Loucy (cell line): ENCODE results near the gene GPC5.
"Not testable (repeated sequence)": the region's sequence is repeated elsewhere in the genome, so short reads cannot be mapped to it uniquely, and the experiment has no call there.

ENCODE experiments used
- H2AFZ ChIP-seq: fragments of 200-600 bp; sonication (generic); 2 replicates; pipeline ENCODE4 v1.6.0; 2016; ENCODE audit warnings: antibody characterized with exemption, mild to moderate bottlenecking, low read length, moderate library complexity
- H3F3A ChIP-seq: fragments of 200-600 bp; 2 replicates; pipeline ENCODE4 v1.6.0; 2016; ENCODE audit warnings: antibody characterized with exemption, low read depth, mild to moderate bottlenecking
- H3K27me3 ChIP-seq: fragments of 200-600 bp; sonication (generic); 2 replicates; pipeline ENCODE4 v1.6.1; 2014; ENCODE audit warnings: low read length, mild to moderate bottlenecking; ENCODE audit not compliant: insufficient read depth, poor library complexity, severe bottlenecking
- H3K36me3 ChIP-seq: fragments of 200-600 bp; sonication (generic); 2 replicates; pipeline ENCODE4 v1.6.1; 2016; ENCODE audit warnings: low read length; ENCODE audit not compliant: insufficient read depth
- H3K4me1 ChIP-seq: fragments of 200-600 bp; sonication (generic); 2 replicates; pipeline ENCODE4 v1.5.1; 2014; ENCODE audit warnings: low read length, mild to moderate bottlenecking; ENCODE audit not compliant: insufficient read depth, poor library complexity, severe bottlenecking
- H3K4me2 ChIP-seq: fragments of 200-600 bp; sonication (generic); 2 replicates; pipeline ENCODE4 v1.6.0; 2014; ENCODE audit warnings: antibody characterized with exemption, low read length, low read depth, mild to moderate bottlenecking; ENCODE audit not compliant: poor library complexity, severe bottlenecking
- H3K4me3 ChIP-seq: fragments of 200-600 bp; sonication (generic); 2 replicates; pipeline ENCODE4 v1.5.1; 2014; ENCODE audit warnings: low read length, mild to moderate bottlenecking, mixed read lengths; ENCODE audit not compliant: poor library complexity, severe bottlenecking
- H3K79me2 ChIP-seq: fragments of 200-600 bp; sonication (generic); 2 replicates; pipeline ENCODE4 v1.6.1; 2014; ENCODE audit warnings: low read length; ENCODE audit not compliant: insufficient read depth
- H3K9ac ChIP-seq: fragments of 200-600 bp; sonication (generic); 2 replicates; pipeline ENCODE4 v1.6.0; 2014; ENCODE audit warnings: mild to moderate bottlenecking, low read depth, low read length, moderate library complexity; ENCODE audit not compliant: poor library complexity, severe bottlenecking
- H3K9me2 ChIP-seq: fragments of 200-600 bp; sonication (generic); replicated peaks from 2 replicates; pipeline ENCODE4 v1.6.1; 2016; ENCODE audit warnings: low read depth, low read length, mixed read lengths
- H3K9me3 ChIP-seq: fragments of 200-600 bp; sonication (generic); 2 replicates; pipeline ENCODE4 v1.6.1; 2014; ENCODE audit warnings: mild to moderate bottlenecking, antibody characterized with exemption, low read length, low read depth; ENCODE audit not compliant: insufficient read depth
- H4K20me1 ChIP-seq: fragments of 200-600 bp; sonication (generic); 2 replicates; pipeline ENCODE4 v1.6.0; 2014; ENCODE audit warnings: antibody characterized with exemption, low read length, mild to moderate bottlenecking; ENCODE audit not compliant: insufficient read depth, poor library complexity, severe bottlenecking
- CTCF ChIP-seq: fragments of 200-600 bp; sonication (generic); conservative IDR thresholded peaks from 2 replicates; pipeline ENCODE4 v1.5.1; 2014; ENCODE audit warnings: mild to moderate bottlenecking, antibody characterized with exemption, low read length
- EZH2phosphoT487 ChIP-seq: fragments of 200-600 bp; IDR thresholded peaks from 2 replicates; pipeline ENCODE4 v1.6.1; 2018; ENCODE audit warnings: antibody characterized with exemption, mild to moderate bottlenecking, moderate library complexity, borderline replicate concordance

GPC5 gene

GRCh38 chr13:91894316-91894715, 495.9 kb downstream of the GPC5 start:
- no peaks in the 10 kb centered on the region for H3K9me3 ChIP-seq
- H3K9me2 ChIP-seq = no peaks in the 10 kb centered on the region
- no peaks in the 10 kb centered on the region for H3K79me2 ChIP-seq
- no peak overlapping the region for H3K4me3 ChIP-seq
- H3F3A ChIP-seq = no peaks in the 10 kb centered on the region
- H2AFZ ChIP-seq = no peak overlapping the region
- H3K9ac ChIP-seq = no peak overlapping the region
- no peaks in the 10 kb centered on the region for H3K27me3 ChIP-seq
- H3K4me2 ChIP-seq = no peak overlapping the region
- H3K4me1 ChIP-seq = no peaks in the 10 kb centered on the region
- no peaks in the 10 kb centered on the region for H3K36me3 ChIP-seq
- no peak for TF ChIP-seq CTCF
- no peak for TF ChIP-seq EZH2phosphoT487
- H4K20me1 ChIP-seq = no peaks in the 10 kb centered on the region

- Histone ChIP-seq H3K9ac (no peak overlapping the region), H3K9me3 (no peaks in the 10 kb centered on the region), H3F3A (no peaks in the 10 kb centered on the region), H4K20me1 (no peaks in the 10 kb centered on the region), H3K4me2 (no peak overlapping the region), H3K36me3 (no peaks in the 10 kb centered on the region), H3K4me1 (no peaks in the 10 kb centered on the region), H2AFZ (no peak overlapping the region), H3K79me2 (no peaks in the 10 kb centered on the region), H3K9me2 (no peaks in the 10 kb centered on the region), H3K4me3 (no peak overlapping the region), H3K27me3 (no peaks in the 10 kb centered on the region)
- no peak for TF ChIP-seq EZH2phosphoT487
- no peak for TF ChIP-seq CTCF
Measured at GRCh38 chr13:91896547-91896946, 498.1 kb downstream of the GPC5 start.

GRCh38 chr13:91898986-91899385, 500.6 kb downstream of the GPC5 start:
- not testable (repeated sequence) for H3K4me1 ChIP-seq, H3K79me2 ChIP-seq, H3K9ac ChIP-seq, H3K4me2 ChIP-seq, H2AFZ ChIP-seq, H3F3A ChIP-seq, H3K4me3 ChIP-seq, H3K27me3 ChIP-seq, H3K9me2 ChIP-seq, H4K20me1 ChIP-seq, H3K36me3 ChIP-seq, H3K9me3 ChIP-seq

GRCh38 chr13:91902291-91902690, 503.9 kb downstream of the GPC5 start:
- Histone ChIP-seq H3K27me3 (no peaks in the 10 kb centered on the region), H3K4me3 (no peak overlapping the region), H3K4me1 (no peaks in the 10 kb centered on the region), H3K4me2 (no peak overlapping the region), H3K9ac (no peak overlapping the region), H3K9me2 (no peaks in the 10 kb centered on the region), H3F3A (no peaks in the 10 kb centered on the region), H3K79me2 (no peaks in the 10 kb centered on the region), H3K36me3 (no peaks in the 10 kb centered on the region), H2AFZ (no peak overlapping the region), H4K20me1 (no peaks in the 10 kb centered on the region), H3K9me3 (no peaks in the 10 kb centered on the region)
- TF ChIP-seq EZH2phosphoT487 (no peak), CTCF (no peak)
